ENCODE measurements around the gene SLC9A7. TPM values are rescaled to one million over a fixed set of nuclear protein-coding genes. Genes with fewer than 3 reads are reported as not detected.
A peak's percentile ranks its signal among the peaks of the same experiment; 100 is the strongest.

The SLC9A7 gene
- total RNA-seq, 1 experiment from 2014 or later = 13.1 TPM

DNA sequence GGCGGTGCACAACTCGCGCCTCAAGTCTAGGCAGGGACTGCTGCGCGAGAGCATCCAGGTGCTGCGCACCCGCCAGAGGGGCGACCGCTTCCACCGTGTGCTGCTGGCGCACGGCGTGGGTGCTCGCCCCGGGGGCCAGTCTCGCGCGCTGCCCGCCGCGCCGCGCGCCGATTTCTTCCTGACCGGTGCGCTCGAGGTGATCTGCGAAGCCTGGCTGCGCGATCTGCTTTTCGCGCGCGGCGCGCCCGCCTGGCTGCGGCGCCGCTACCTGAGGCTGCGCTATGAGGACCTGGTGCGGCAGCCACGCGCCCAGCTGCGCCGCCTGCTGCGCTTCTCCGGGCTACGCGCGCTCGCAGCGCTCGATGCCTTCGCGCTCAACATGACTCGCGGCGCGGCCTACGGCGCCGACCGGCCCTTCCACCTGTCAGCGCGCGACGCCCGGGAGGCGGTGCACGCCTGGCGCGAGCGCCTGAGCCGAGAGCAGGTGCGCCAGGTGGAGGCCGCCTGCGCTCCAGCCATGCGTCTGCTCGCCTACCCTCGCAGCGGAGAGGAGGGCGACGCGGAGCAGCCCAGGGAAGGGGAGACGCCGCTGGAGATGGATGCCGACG is 184.0 kb downstream of the SLC9A7 start:
- intact Hi-C loops (cut with micrococcal nuclease; ENCODE audit: unreplicated experiment) = no loop called here
- no peak for TF ChIP-seq EZH2 (IDR thresholded peaks at IDR 0.05; ENCODE audit: borderline replicate concordance, low read depth, low read length, poor library complexity, severe bottlenecking)
- TF ChIP-seq, protein P1, sequence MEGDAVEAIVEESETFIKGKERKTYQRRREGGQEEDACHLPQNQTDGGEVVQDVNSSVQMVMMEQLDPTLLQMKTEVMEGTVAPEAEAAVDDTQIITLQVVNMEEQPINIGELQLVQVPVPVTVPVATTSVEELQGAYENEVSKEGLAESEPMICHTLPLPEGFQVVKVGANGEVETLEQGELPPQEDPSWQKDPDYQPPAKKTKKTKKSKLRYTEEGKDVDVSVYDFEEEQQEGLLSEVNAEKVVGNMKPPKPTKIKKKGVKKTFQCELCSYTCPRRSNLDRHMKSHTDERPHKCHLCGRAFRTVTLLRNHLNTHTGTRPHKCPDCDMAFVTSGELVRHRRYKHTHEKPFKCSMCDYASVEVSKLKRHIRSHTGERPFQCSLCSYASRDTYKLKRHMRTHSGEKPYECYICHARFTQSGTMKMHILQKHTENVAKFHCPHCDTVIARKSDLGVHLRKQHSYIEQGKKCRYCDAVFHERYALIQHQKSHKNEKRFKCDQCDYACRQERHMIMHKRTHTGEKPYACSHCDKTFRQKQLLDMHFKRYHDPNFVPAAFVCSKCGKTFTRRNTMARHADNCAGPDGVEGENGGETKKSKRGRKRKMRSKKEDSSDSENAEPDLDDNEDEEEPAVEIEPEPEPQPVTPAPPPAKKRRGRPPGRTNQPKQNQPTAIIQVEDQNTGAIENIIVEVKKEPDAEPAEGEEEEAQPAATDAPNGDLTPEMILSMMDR (conservative IDR thresholded peaks at IDR 0.05; ENCODE audit: low read depth, low read length) = no peak
- peaks cover 30% of the 10 kb centered on the region for H3K4me1 ChIP-seq (ENCODE audit: insufficient read depth, low read length, poor library complexity, severe bottlenecking)
- peak; percentile 19 for DNase-seq (ENCODE audit: low spot score)
- no peak overlapping the region for H3K27ac ChIP-seq (ENCODE audit: low read depth, low read length, poor library complexity, severe bottlenecking)
- CTCF ChIA-PET = no interaction called here
- no TSS peak for BruUV-seq (replicated peaks)
- no peaks in the 10 kb centered on the region for H3K9me3 ChIP-seq (ENCODE audit: low read depth, low read length, poor library complexity, severe bottlenecking)
- H3K4me3 ChIP-seq (ENCODE audit: low read depth, low read length, poor library complexity, severe bottlenecking) = peak overlapping the region; percentile 58
- no peaks in the 10 kb centered on the region for H3K36me3 ChIP-seq (ENCODE audit: insufficient read depth, low read length, poor library complexity, severe bottlenecking)
- POLR2A ChIA-PET (ENCODE audit: low non-redundant PET) = no interaction called here
- H3K27me3 ChIP-seq (replicated peaks; ENCODE audit: insufficient read depth, low read depth, low read length, poor library complexity) = no peaks in the 10 kb centered on the region

DNA sequence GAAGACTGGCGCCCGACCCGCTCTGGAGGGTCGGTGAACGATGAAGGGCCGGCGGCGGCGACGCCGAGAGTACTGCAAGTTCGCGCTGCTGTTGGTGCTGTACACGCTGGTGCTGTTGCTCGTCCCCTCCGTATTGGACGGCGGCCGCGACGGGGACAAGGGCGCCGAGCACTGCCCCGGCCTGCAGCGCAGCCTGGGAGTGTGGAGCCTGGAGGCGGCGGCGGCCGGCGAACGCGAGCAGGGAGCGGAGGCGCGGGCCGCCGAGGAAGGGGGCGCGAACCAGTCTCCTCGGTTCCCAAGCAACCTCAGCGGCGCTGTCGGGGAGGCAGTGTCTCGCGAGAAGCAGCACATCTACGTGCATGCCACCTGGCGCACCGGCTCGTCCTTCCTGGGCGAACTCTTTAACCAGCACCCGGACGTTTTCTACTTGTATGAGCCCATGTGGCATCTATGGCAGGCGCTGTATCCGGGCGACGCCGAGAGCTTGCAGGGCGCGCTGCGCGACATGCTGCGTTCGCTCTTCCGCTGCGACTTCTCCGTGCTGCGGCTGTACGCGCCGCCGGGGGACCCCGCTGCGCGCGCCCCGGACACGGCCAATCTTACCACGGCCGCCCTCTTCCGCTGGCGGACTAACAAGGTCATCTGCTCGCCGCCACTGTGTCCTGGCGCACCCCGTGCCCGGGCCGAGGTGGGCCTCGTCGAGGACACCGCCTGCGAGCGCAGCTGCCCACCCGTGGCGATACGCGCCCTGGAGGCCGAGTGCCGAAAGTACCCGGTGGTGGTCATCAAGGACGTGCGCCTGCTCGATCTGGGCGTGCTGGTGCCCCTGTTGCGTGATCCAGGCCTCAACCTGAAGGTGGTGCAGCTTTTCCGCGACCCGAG is 184.8 kb downstream of the SLC9A7 start:
- DNase-seq (ENCODE audit: low spot score) = peak; percentile 69
- no peaks in the 10 kb centered on the region for H3K36me3 ChIP-seq (ENCODE audit: insufficient read depth, low read length, poor library complexity, severe bottlenecking)
- H3K27ac ChIP-seq (ENCODE audit: low read depth, low read length, poor library complexity, severe bottlenecking) = no peak overlapping the region
- no TSS peak for BruUV-seq (replicated peaks)
- no peaks in the 10 kb centered on the region for H3K9me3 ChIP-seq (ENCODE audit: low read depth, low read length, poor library complexity, severe bottlenecking)
- peak overlapping the region; percentile 58 for H3K4me3 ChIP-seq (ENCODE audit: low read depth, low read length, poor library complexity, severe bottlenecking)
- H3K4me1 ChIP-seq (ENCODE audit: insufficient read depth, low read length, poor library complexity, severe bottlenecking) = peaks cover 28% of the 10 kb centered on the region
- no peaks in the 10 kb centered on the region for H3K27me3 ChIP-seq (replicated peaks; ENCODE audit: insufficient read depth, low read depth, low read length, poor library complexity)
- TF ChIP-seq EZH2 (IDR thresholded peaks at IDR 0.05; ENCODE audit: borderline replicate concordance, low read depth, low read length, poor library complexity, severe bottlenecking) = no peak
- TF ChIP-seq, protein P1 (conservative IDR thresholded peaks at IDR 0.05; ENCODE audit: low read depth, low read length) = no peak; the same call in 1 of the 2 replicates
- ChIA-PET CTCF (no interaction called here), POLR2A (ENCODE audit: low non-redundant PET) (no interaction called here)
- intact Hi-C loops (cut with micrococcal nuclease; ENCODE audit: unreplicated experiment) = loop anchor here (2.0 kb wide), 1 partner anchor 69 kb away; no protein-coding TSS in a partner anchor

DNA sequence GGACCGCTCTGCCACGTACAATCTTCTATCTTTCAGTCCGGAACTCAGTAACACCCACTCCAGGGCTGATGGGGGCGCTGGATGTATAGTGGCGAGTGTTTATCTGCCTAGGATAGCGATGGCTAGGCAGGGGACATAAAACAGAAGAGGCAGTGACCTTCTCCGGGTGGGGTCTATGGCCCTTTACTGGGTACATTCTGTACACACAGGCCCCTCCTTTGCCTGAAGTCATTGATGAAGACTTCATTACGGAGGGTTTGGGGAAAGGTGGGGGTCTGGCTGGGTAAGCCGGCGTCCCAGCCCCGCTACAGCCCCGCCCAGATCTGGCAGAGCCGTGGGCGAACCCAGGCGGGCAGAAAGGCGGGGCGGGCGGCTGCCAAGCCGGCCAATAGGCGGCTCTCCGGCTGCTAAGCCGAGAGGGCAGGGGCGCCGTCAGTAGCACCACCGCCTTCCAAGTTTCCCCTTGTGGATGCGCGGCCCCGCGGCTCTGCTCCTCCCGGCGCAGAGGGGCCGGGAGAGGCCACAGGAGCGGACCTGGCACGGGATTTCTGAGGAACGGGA is 185.5 kb downstream of the SLC9A7 start, which contains the start of gene CHST7:
CHST7 (plus strand) TSS at position 435 of the 561 bp plus-strand sequence. CDS start 167 bp downstream, outside the sequence.
- peak; percentile 84 for DNase-seq (ENCODE audit: low spot score)
- no peak for TF ChIP-seq EZH2 (IDR thresholded peaks at IDR 0.05; ENCODE audit: borderline replicate concordance, low read depth, low read length, poor library complexity, severe bottlenecking)
- TF ChIP-seq, protein P1 (conservative IDR thresholded peaks at IDR 0.05; ENCODE audit: low read depth, low read length) = peak; percentile 61
- H3K27ac ChIP-seq (ENCODE audit: low read depth, low read length, poor library complexity, severe bottlenecking) = no peak within 1 kb of the TSS
- CTCF ChIA-PET = no interaction called here
- peaks cover 21% of the 10 kb centered on the region for H3K4me1 ChIP-seq (ENCODE audit: insufficient read depth, low read length, poor library complexity, severe bottlenecking)
- no peaks in the 10 kb centered on the region for H3K9me3 ChIP-seq (ENCODE audit: low read depth, low read length, poor library complexity, severe bottlenecking)
- H3K36me3 ChIP-seq (ENCODE audit: insufficient read depth, low read length, poor library complexity, severe bottlenecking) = no peaks in the 10 kb centered on the region
- no peaks in the 10 kb centered on the region for H3K27me3 ChIP-seq (replicated peaks; ENCODE audit: insufficient read depth, low read depth, low read length, poor library complexity)
- BruUV-seq (replicated peaks) = no TSS peak
- peak within 1 kb of the TSS; percentile 58 for H3K4me3 ChIP-seq (ENCODE audit: low read depth, low read length, poor library complexity, severe bottlenecking)
- intact Hi-C loops (cut with micrococcal nuclease; ENCODE audit: unreplicated experiment) = loop anchor here (2.0 kb wide), 1 partner anchor 69 kb away; no protein-coding TSS in a partner anchor
- POLR2A ChIA-PET (ENCODE audit: low non-redundant PET) = no interaction called here

Data from A673 (cell line).